Adrenal gland (tissue), 5 donors: Measurements from ENCODE around the gene CST8.

Source experiments
- POLR2A ChIP-seq, 2 donors: fragments of 450-650 bp; IDR thresholded peaks; one replicate each; pipeline ENCODE4 v1.6.1; 2017; ENCODE audit warnings: antibody characterized with exemption in 2 of 2, mild to moderate bottlenecking in 2 of 2, moderate library complexity in 1 of 2
- TF ChIP-seq, protein P1 (sequence below), 6 experiments: fragments of 450-650 bp in 4 of 6; fragments of 200-600 bp in 2 of 6; sonication (generic) in 1 of 6; IDR thresholded peaks; 1 replicate in 5 of 6; 2 replicates in 1 of 6; pipeline versions ENCODE4 v1.5.1 to v1.8.0; 2016 to 2021; ENCODE audit warnings: antibody characterized with exemption in 6 of 6, mild to moderate bottlenecking in 2 of 6, moderate library complexity in 1 of 6
- donor health status: DM: no; HTN: no; CAD: no.

- TF ChIP-seq, protein P1, sequence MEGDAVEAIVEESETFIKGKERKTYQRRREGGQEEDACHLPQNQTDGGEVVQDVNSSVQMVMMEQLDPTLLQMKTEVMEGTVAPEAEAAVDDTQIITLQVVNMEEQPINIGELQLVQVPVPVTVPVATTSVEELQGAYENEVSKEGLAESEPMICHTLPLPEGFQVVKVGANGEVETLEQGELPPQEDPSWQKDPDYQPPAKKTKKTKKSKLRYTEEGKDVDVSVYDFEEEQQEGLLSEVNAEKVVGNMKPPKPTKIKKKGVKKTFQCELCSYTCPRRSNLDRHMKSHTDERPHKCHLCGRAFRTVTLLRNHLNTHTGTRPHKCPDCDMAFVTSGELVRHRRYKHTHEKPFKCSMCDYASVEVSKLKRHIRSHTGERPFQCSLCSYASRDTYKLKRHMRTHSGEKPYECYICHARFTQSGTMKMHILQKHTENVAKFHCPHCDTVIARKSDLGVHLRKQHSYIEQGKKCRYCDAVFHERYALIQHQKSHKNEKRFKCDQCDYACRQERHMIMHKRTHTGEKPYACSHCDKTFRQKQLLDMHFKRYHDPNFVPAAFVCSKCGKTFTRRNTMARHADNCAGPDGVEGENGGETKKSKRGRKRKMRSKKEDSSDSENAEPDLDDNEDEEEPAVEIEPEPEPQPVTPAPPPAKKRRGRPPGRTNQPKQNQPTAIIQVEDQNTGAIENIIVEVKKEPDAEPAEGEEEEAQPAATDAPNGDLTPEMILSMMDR (IDR thresholded peaks at IDR 0.05), result no peak
- no peak for TF ChIP-seq POLR2A (IDR thresholded peaks at IDR 0.05)
Measured at GRCh38 chr20:23514848-23515247, 23.9 kb downstream of the CST8 start.
